GM21619 (cell line): ENCODE measurements around the gene POLDIP3.
"Not testable (repeated sequence)": the region's sequence is repeated elsewhere in the genome, so short reads cannot be mapped to it uniquely, and the experiment has no call there.

Experiments
- ATAC-seq: cut with Tn5 transposase; IDR thresholded peaks from one replicate; pipeline ENCODE4 v1.9.1; 2021; ENCODE audit not compliant: unreplicated experiment

The POLDIP3 gene

DNA sequence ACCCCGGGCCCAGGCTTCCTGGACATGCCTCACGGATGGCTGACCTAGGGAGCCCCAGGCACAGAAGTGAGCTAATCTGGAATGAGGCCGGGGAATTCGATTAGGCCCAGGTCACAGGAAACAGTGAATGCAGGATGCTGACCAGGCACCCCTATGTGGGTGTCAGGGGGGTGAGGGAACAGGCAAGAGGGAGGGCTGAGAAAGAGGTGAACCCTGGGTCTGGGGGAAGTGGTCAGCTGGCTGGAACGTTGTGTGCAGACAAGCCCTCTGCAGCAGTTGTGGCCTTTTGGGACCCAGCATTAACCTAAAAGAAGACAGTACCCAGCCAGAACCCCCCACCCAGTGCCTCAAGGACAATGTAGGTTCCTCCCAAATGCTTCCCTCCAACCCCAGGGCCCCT lies 52.8 kb downstream of the POLDIP3 start:
- no peak for ATAC-seq

DNA sequence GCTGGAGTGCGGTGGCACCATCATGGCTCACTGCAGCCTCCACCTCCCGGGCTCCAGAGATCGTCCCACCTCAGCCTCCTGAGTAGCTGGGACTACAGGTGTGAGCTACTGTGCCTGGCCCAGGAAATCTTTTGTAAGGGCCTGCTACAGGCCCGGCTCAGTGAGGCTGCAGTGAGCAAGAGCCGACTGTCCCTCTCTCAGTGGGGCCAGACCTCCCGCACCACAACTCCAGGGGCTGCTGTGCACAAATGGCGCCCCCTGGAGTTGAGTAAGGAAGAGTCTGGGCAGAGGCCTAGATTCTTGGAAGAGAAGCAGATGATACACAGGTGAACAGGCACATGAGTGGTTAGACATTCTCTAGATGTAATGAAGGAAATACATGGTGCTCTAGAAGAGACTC lies 53.9 kb downstream of the POLDIP3 start:
- ATAC-seq, result no peak

DNA sequence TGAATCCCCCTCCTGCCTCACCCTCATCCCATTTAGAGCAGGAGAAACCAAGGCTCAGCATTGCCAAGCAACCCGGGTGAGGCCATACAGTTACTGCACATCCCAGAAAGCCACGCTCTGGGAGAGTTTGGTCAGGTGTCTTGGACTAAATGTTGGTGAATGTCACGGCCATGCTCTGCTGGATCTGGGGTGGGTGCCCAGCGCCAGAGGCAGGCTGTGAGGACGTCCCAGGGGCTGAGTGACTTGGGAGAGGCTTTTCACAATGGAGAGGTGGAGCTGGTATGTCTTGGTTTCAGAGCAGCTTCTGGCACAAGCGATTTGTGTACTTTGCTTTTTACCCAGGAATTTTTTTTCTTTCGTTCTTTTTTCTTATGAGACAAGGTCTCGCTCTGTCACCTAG lies 54.3 kb downstream of the POLDIP3 start:
- ATAC-seq, result no peak

DNA sequence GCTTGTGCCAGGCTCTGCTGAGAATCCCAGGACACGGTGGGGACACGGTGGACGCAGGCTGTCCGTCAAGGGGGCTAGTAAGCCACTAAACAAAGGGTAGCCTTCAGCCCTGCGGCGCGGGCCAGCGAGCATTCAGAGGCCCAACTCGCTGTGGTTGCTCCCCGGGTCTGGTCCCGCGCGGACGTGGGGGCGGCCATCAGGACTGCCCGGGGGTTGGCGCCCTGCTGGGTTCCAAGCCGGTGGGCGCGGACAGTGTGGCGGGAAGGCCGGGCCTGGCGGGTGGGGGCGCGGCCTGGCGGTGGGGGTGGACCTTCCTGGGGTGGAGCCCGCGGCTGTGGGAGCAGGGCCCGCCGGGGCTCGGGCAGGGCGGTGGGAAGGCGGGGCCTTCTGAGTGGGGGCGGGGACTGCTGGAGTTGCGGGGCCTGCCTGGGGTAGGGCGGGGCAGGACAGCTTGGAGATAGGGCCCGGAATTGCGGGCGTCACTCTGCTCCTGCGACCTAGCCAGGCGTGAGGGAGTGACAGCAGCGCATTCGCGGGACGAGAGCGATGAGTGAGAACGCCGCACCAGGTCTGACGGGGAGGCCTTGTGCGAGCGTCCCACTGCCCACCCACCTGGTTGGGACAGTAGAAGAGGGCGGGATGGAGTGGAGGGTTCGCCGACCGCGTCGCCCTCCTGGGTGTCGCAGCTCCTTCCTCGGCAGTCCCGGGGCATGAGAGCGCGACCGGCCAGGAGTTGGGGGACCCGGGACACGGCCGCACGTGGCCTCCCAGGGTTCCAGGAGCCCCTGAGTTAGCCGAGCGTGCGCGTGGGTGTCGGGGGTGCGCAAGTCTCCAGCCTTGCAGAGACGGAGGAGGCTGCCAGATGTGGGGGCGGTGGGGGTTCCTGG lies 61.0 kb downstream of the POLDIP3 start, which contains the start of gene SERHL2:
Gene SERHL2, plus strand, starts transcription at position 482 of the 887 bp plus-strand sequence. Its CDS starts 65 bp downstream, at position 547.
- peak; percentile 57 for ATAC-seq

DNA sequence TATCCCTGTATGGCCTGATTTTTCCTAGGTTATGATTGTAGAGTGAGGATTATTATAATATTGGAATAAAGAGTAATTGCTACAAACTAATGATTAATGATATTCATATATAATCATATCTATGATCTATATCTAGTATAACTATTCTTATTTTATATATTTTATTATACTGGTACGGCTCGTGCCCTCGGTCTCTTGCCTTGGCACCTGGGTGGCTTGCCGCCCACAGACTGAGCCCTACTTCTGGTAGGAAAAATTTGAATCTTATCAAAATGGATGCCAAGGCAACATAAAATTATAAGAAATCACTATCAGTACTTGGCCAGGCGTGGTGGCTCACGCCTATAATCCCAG lies 62.4 kb downstream of the POLDIP3 start:
- not testable (repeated sequence) for ATAC-seq

DNA sequence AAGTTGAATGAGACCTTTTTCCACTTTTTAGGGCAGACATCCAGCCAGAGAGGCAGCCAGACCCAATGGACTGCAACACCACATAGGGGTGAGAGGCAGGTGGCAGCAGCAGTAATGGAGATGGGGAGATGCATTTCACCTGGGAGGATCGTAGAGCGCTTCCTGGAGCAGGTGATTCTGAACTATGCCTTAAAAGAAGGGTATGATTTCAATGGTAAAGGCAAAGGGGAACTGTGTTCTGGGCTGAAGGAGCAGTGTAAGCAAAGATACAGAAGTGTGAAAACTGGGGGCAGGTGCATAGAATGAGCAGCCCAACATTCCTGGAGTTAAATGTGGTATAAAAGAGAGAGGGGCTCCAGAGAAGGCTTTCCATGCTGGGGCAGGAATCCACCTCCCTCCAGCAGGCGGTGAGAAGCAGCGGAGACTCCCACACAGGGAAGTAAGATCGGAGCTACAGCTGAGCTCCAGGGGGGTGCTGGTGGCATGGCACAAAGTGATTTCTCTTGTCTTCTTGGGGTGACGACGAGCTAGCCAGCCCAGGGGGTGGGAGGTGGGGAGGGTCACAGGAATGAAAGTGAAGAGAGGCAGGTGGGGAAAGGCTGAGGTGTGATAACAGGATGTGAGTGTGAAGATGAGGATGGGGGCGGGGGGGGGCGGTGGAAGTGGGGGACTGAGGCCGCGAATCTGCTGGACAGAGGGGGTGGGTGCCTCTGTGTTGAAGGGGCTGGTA lies 65.2 kb downstream of the POLDIP3 start:
- ATAC-seq, result no peak

DNA sequence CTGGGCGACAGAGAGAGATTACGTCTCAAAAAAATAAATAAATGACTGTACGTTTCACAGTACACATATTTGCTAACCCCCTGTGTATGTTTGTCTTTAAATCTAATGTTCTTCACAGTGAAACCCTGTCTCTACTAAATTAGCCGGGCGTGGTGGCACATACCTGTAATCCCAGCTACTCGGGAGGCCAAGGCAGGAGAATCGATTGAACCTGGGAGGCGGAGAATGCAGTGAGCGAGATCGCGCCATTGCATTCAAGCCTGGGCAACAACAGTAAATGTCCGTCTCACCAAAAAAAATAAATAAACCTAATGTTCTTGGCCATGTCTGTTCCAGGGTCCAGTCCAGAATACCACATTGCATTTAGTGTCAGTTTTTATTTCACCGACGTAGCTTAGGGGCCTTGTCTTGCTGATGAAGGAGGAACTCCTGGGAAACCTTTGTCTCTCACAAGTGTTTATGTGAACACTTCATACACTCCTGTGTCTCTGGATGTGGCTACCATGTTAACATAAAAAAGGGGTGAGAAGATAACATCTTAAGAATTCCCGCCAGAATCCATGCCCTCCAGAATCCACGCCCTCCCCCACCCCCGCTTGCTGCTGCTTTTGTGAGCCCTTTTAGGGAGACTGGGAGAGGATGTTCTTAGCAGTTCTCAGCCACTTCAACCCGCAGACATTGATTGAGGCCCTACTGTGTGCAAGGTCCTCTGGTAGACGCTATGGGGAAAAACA lies 65.9 kb downstream of the POLDIP3 start:
- no peak for ATAC-seq

DNA sequence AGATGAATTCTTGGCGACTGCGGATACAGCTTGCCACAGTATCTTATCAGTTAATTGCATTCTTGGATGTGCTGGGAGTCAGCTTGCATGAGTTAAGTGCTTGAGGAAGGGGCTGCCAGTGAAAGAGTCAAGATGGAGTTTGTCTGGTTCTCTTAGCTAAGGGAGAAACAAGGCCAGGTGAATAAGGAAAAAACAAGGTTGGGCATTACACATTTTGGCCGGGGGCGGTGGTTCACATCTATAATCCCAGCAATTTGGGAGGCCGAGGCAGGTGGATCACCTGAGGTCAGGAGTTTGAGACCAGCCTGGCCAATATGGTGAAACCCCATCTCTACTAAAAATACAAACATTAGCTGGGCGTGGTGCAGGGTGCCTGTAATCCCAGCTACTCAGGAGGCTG lies 66.6 kb downstream of the POLDIP3 start:
- ATAC-seq, result not testable (repeated sequence)

DNA sequence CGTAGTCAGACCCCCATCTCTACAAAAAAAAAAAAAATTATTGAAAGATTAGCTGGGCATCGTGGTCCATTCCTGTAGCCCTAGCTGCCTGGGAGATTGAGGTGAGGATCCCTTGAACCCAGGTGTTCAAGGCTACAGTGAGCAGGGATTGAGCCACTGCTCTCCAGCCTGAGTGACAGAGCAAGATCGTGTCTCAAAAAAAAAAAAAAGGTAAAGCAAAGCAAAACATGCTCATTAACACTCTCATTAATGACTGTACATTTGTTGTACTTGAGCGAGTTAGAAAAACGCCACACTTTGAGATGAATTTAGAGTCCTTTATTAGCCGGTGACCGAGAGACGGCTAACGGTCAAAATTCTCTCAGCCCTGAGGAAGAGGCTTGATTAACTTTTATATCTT lies 67.1 kb downstream of the POLDIP3 start:
- no peak for ATAC-seq

DNA sequence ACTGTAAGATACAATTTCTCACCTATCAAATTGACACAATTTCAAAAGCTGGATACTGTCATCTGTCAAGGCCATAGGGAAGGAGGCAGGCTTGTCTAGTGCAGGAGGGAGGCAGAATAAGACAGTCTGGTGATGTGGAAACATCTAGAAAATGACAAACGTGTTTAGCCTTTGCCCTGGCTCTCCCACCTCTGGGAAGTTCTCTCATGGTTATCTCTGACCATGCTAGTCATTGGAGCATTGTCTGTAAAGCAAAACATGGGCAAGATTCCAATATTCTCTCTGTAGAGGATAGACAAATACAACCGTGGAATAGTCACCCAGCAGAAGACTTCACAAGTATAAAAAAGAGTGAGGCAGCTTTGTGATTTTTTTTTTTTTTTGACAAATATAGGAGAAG lies 70.0 kb downstream of the POLDIP3 start:
- no peak for ATAC-seq

DNA sequence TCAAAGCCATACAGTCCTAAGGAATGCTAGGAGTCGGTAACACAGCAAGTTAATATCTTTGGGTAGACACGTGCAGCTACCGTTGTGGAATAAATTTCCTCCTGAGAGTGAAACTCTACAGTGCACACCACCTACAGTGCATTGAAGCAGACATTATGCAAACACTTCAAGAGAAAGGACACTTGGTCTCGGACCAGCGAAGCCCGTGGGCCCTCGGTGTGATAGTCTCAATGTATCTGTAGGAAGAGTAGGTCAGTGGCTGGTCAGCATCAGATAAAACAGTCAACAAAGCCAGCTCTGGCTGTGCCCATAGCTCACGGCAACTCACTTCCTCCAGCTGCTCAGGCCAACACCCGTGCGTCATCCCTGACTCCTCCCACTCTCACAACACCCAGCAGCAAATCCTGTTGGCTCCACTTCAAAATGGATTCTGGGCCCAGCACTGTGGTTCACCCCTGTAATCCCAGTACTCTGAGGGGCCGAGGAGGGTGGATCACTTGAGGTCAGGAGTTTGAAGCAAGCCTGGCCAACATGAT lies 75.4 kb downstream of the POLDIP3 start:
- not testable (repeated sequence) for ATAC-seq

DNA sequence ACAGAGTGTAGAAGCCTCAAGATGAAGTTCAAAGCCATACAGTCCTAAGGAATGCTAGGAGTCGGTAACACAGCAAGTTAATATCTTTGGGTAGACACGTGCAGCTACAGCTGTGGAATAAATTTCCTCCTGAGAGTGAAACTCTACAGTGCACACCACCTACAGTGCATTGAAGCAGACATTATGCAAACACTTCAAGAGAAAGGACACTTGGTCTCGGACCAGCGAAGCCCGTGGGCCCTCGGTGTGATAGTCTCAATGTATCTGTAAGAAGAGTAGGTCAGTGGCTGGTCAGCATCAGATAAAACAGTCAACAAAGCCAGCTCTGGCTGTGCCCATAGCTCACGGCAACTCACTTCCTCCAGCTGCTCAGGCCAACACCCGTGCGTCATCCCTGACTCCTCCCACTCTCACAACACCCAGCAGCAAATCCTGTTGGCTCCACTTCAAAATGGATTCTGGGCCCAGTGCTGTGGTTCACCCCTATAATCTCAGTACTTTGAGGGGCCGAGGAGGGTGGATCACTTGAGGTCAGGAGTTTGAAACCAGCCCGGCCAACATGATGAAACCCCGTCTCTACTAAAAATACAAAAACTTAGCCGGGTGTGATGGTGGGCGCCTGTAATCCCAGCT lies 77.4 kb downstream of the POLDIP3 start:
- not testable (repeated sequence) for ATAC-seq

DNA sequence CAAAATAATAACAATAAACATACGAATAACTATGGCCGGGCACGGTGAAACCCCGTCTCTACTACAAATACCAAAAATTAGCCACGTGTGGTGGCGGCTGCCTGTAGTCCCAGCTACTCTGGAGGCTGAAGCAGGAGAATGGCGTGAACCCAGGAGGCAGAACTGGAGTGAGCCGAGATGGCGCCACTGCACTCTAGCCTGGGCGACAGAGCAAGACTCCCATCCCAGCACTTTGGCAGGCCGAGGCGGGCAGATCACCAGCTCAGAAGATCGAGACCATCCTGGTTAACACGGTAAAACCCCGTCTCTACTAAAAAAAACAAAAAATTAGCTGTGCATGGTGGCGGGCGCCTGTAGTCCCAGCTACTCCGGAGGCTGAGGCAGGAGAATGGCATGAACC lies 78.0 kb downstream of the POLDIP3 start:
- ATAC-seq, result not testable (repeated sequence)

DNA sequence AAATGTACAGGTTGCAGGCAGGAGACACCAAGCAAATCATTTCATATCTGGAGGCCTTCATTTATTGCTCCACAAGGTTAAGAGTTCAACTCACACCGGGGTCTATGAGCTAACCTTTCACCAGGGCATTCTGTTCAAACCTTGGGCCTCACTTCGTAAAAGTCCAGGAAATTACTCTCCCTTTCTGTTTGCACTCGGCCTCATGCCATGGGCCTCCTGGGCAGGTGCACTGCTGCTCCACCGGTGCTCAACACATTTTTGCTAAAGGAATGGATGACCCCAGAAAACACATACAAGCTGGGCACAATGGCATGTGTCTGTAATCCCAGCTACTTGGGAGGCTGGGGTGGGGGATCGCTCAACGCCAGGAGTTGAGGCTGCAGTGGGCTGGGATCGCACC lies 78.5 kb downstream of the POLDIP3 start:
- no peak for ATAC-seq

DNA sequence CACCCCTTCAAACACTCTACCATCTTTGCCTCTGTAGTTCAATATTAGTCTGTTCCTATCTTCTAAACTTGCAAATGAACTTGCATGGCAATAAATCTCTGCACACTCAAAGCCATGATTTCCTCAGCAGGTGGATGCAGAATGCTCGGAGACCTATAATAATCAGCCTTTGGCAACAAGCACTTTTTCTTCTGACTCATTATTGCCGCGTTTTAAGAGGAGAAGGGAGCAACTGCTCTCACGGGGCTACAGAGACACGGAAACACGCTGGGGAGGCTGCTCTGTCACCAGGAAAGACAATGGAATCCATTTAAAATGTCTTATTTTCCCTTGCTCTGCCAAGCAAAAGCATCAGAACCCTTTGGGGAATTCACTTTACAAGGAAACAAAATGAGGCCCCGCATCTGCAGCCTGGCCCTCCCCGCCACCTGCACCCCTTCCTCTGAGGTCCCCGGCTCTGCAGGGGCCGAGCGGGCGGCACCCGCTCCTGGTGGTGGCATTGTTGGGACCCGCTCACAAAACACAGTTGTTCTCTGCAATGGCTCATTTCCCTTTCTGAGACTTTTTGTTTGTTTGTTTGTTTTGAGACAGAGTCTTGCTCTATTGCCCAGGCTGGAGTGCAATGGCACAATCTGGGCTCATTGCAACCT lies 79.5 kb downstream of the POLDIP3 start:
- ATAC-seq, result not testable (repeated sequence)
